ENCODE measurements around the gene PTCH2. TPM values are rescaled to one million over a fixed set of nuclear protein-coding genes. Genes with fewer than 3 reads are reported as not detected.
"Not testable (repeated sequence)": the region's sequence is repeated elsewhere in the genome, so short reads cannot be mapped to it uniquely, and the experiment has no call there.

The PTCH2 gene
- total and polyA plus RNA-seq, 4 donors: 1.5 to 21.6 (median 8.8) TPM

GRCh38 chr1:44848456-44849181 is 5.6 kb upstream of the PTCH2 start:
- peaks cover 28% of the 10 kb centered on the region for H3K4me1 ChIP-seq (ENCODE audit: control insufficient read depth, insufficient read depth, low read length)
- no peaks in the 10 kb centered on the region for H3K27me3 ChIP-seq (ENCODE audit: control insufficient read depth, insufficient read depth, low read length)
- peak in 4 of 6 donors; percentile 36 to 80 (median 64) for DNase-seq (ENCODE audit: low read depth in 4 of 6, low spot score in 6 of 6)
- peak overlapping the region; percentile 36 for H3K27ac ChIP-seq (ENCODE audit: low read depth, low read length)
- H3K9me3 ChIP-seq (ENCODE audit: control insufficient read depth, insufficient read depth, low read length): no peaks in the 10 kb centered on the region
- H3K36me3 ChIP-seq (ENCODE audit: control insufficient read depth, insufficient read depth, low read length): peaks cover 10% of the 10 kb centered on the region
- H3K4me3 ChIP-seq (ENCODE audit: low read depth, low read length): no peak overlapping the region
- WGBS (ENCODE audit: insufficient coverage): 48% methylated on average over 5 of the region's 7 CpGs

- Histone ChIP-seq H3K4me3 (ENCODE audit: low read depth, low read length) (no peak overlapping the region), H3K9me3 (ENCODE audit: control insufficient read depth, insufficient read depth, low read length) (no peaks in the 10 kb centered on the region), H3K36me3 (ENCODE audit: control insufficient read depth, insufficient read depth, low read length) (peaks cover 5% of the 10 kb centered on the region), H3K4me1 (ENCODE audit: control insufficient read depth, insufficient read depth, low read length) (peaks cover 33% of the 10 kb centered on the region), H3K27me3 (ENCODE audit: control insufficient read depth, insufficient read depth, low read length) (no peaks in the 10 kb centered on the region), H3K27ac (ENCODE audit: low read depth, low read length) (peak overlapping the region; percentile 36)
- DNase-seq (ENCODE audit: low read depth in 4 of 6, low spot score in 6 of 6): no peak
- no CpG with 5 or more reads among the region's 1 CpG for WGBS (ENCODE audit: insufficient coverage)
Measured at GRCh38 chr1:44847845-44848244, 4.8 kb upstream of the PTCH2 start.

GRCh38 chr1:44846985-44847384 is 3.9 kb upstream of the PTCH2 start:
- no peak overlapping the region for H3K27ac ChIP-seq (ENCODE audit: low read depth, low read length)
- peaks cover 5% of the 10 kb centered on the region for H3K36me3 ChIP-seq (ENCODE audit: control insufficient read depth, insufficient read depth, low read length)
- H3K27me3 ChIP-seq (ENCODE audit: control insufficient read depth, insufficient read depth, low read length): no peaks in the 10 kb centered on the region
- peaks cover 42% of the 10 kb centered on the region for H3K4me1 ChIP-seq (ENCODE audit: control insufficient read depth, insufficient read depth, low read length)
- no peak for DNase-seq (ENCODE audit: low read depth in 4 of 6, low spot score in 6 of 6)
- H3K9me3 ChIP-seq (ENCODE audit: control insufficient read depth, insufficient read depth, low read length): no peaks in the 10 kb centered on the region
- 83% methylated on average over 1 of the region's 1 CpG for WGBS (ENCODE audit: insufficient coverage)
- no peak overlapping the region for H3K4me3 ChIP-seq (ENCODE audit: low read depth, low read length)

GRCh38 chr1:44842486-44842861 is 579 bp downstream of the PTCH2 start:
- peak overlapping the region; percentile 70 for H3K4me3 ChIP-seq (ENCODE audit: low read depth, low read length)
- H3K36me3 ChIP-seq (ENCODE audit: control insufficient read depth, insufficient read depth, low read length): peaks cover 27% of the 10 kb centered on the region
- no peaks in the 10 kb centered on the region for H3K27me3 ChIP-seq (ENCODE audit: control insufficient read depth, insufficient read depth, low read length)
- H3K9me3 ChIP-seq (ENCODE audit: control insufficient read depth, insufficient read depth, low read length): no peaks in the 10 kb centered on the region
- DNase-seq (ENCODE audit: low read depth in 4 of 6, low spot score in 6 of 6): peak in 1 of 6 donors; percentile 75
- WGBS (ENCODE audit: insufficient coverage): 30% methylated on average over 14 of the region's 16 CpGs
- peak overlapping the region; percentile 71 for H3K27ac ChIP-seq (ENCODE audit: low read depth, low read length)
- H3K4me1 ChIP-seq (ENCODE audit: control insufficient read depth, insufficient read depth, low read length): peaks cover 25% of the 10 kb centered on the region

- H3K4me3 ChIP-seq (ENCODE audit: low read depth, low read length): no peak overlapping the region
- WGBS (ENCODE audit: insufficient coverage): 71% methylated on average over 4 of the region's 4 CpGs
- no peaks in the 10 kb centered on the region for H3K9me3 ChIP-seq (ENCODE audit: control insufficient read depth, insufficient read depth, low read length)
- no peaks in the 10 kb centered on the region for H3K27me3 ChIP-seq (ENCODE audit: control insufficient read depth, insufficient read depth, low read length)
- H3K4me1 ChIP-seq (ENCODE audit: control insufficient read depth, insufficient read depth, low read length): peaks cover 28% of the 10 kb centered on the region
- no peak for DNase-seq (ENCODE audit: low read depth in 4 of 6, low spot score in 6 of 6)
- H3K27ac ChIP-seq (ENCODE audit: low read depth, low read length): no peak overlapping the region
- peaks cover 33% of the 10 kb centered on the region for H3K36me3 ChIP-seq (ENCODE audit: control insufficient read depth, insufficient read depth, low read length)
Measured at GRCh38 chr1:44839576-44839975, 3.5 kb downstream of the PTCH2 start.

GRCh38 chr1:44838294-44838693 is 4.8 kb downstream of the PTCH2 start:
- Histone ChIP-seq H3K36me3 (ENCODE audit: control insufficient read depth, insufficient read depth, low read length) (peaks cover 45% of the 10 kb centered on the region), H3K4me1 (ENCODE audit: control insufficient read depth, insufficient read depth, low read length) (peaks cover 23% of the 10 kb centered on the region)
- H3K27me3 ChIP-seq (ENCODE audit: control insufficient read depth, insufficient read depth, low read length); H3K27ac ChIP-seq (ENCODE audit: low read depth, low read length); H3K9me3 ChIP-seq (ENCODE audit: control insufficient read depth, insufficient read depth, low read length); H3K4me3 ChIP-seq (ENCODE audit: low read depth, low read length); DNase-seq (ENCODE audit: low read depth in 4 of 6, low spot score in 6 of 6): not testable (repeated sequence)
- WGBS (ENCODE audit: insufficient coverage): 94% methylated on average over 9 of the region's 11 CpGs

GRCh38 chr1:44835738-44836675 is 7.0 kb downstream of the PTCH2 start:
- Histone ChIP-seq H3K4me1 (ENCODE audit: control insufficient read depth, insufficient read depth, low read length) (peaks cover 7% of the 10 kb centered on the region), H3K27ac (ENCODE audit: low read depth, low read length) (no peak overlapping the region), H3K4me3 (ENCODE audit: low read depth, low read length) (no peak overlapping the region), H3K27me3 (ENCODE audit: control insufficient read depth, insufficient read depth, low read length) (no peaks in the 10 kb centered on the region), H3K9me3 (ENCODE audit: control insufficient read depth, insufficient read depth, low read length) (no peaks in the 10 kb centered on the region), H3K36me3 (ENCODE audit: control insufficient read depth, insufficient read depth, low read length) (peaks cover 63% of the 10 kb centered on the region)
- peak in 5 of 6 donors; percentile 56 to 94 (median 70) for DNase-seq (ENCODE audit: low read depth in 4 of 6, low spot score in 6 of 6)
- WGBS (ENCODE audit: insufficient coverage): 79% methylated on average over 19 of the region's 23 CpGs

GRCh38 chr1:44834328-44834727 is 8.7 kb downstream of the PTCH2 start:
- 77% methylated on average over 3 of the region's 7 CpGs for WGBS (ENCODE audit: insufficient coverage)
- Histone ChIP-seq H3K4me1 (ENCODE audit: control insufficient read depth, insufficient read depth, low read length) (peaks cover 15% of the 10 kb centered on the region), H3K27me3 (ENCODE audit: control insufficient read depth, insufficient read depth, low read length) (no peaks in the 10 kb centered on the region), H3K27ac (ENCODE audit: low read depth, low read length) (no peak overlapping the region), H3K4me3 (ENCODE audit: low read depth, low read length) (no peak overlapping the region), H3K36me3 (ENCODE audit: control insufficient read depth, insufficient read depth, low read length) (peaks cover 67% of the 10 kb centered on the region), H3K9me3 (ENCODE audit: control insufficient read depth, insufficient read depth, low read length) (no peaks in the 10 kb centered on the region)
- DNase-seq (ENCODE audit: low read depth in 4 of 6, low spot score in 6 of 6): no peak

GRCh38 chr1:44832056-44832705 is 10.9 kb downstream of the PTCH2 start:
- no peak overlapping the region for H3K27ac ChIP-seq (ENCODE audit: low read depth, low read length)
- no peak overlapping the region for H3K4me3 ChIP-seq (ENCODE audit: low read depth, low read length)
- no peaks in the 10 kb centered on the region for H3K27me3 ChIP-seq (ENCODE audit: control insufficient read depth, insufficient read depth, low read length)
- DNase-seq (ENCODE audit: low read depth in 4 of 6, low spot score in 6 of 6): no peak
- peaks cover 74% of the 10 kb centered on the region for H3K36me3 ChIP-seq (ENCODE audit: control insufficient read depth, insufficient read depth, low read length)
- peaks cover 15% of the 10 kb centered on the region for H3K4me1 ChIP-seq (ENCODE audit: control insufficient read depth, insufficient read depth, low read length)
- WGBS (ENCODE audit: insufficient coverage): 62% methylated on average over 8 of the region's 13 CpGs
- H3K9me3 ChIP-seq (ENCODE audit: control insufficient read depth, insufficient read depth, low read length): no peaks in the 10 kb centered on the region
